AG04449 (cell line): ENCODE measurements around the gene FNDC10.

Experiments
- CTCF ChIA-PET: fragments of 350-600 bp; formaldehyde crosslinking; extraction: SDS; loops from one replicate; lab custom pipeline; 2021; ENCODE audit warnings: antibody characterized with exemption; lab: Yijun Ruan, JAX
- POLR2A ChIA-PET: fragments of 400-600, 350-600 bp; formaldehyde crosslinking; extraction: SDS; loops from one replicate; lab custom pipeline; 2020; ENCODE audit warnings: antibody characterized with exemption, inconsistent platforms; lab: Yijun Ruan, JAX
- DNase-seq: peaks from one replicate; pipeline ENCODE4 v3.0.0-alpha.2; 2010; ENCODE audit warnings: low read depth, low spot score
- H3K4me3 ChIP-seq: 2 replicates; pipeline ENCODE4 v1.5.1; 2011; ENCODE audit warnings: low read depth, mild to moderate bottlenecking, control low read depth, low read length
- TF ChIP-seq, protein P1 (sequence below): IDR thresholded peaks from one replicate; pipeline ENCODE4 v1.5.1; 2011; ENCODE audit warnings: mild to moderate bottlenecking, moderate library complexity, low read length, control low read depth, inconsistent platforms; ENCODE audit not compliant: insufficient read depth; ENCODE audit errors: missing control alignments

FNDC10 gene

DNA sequence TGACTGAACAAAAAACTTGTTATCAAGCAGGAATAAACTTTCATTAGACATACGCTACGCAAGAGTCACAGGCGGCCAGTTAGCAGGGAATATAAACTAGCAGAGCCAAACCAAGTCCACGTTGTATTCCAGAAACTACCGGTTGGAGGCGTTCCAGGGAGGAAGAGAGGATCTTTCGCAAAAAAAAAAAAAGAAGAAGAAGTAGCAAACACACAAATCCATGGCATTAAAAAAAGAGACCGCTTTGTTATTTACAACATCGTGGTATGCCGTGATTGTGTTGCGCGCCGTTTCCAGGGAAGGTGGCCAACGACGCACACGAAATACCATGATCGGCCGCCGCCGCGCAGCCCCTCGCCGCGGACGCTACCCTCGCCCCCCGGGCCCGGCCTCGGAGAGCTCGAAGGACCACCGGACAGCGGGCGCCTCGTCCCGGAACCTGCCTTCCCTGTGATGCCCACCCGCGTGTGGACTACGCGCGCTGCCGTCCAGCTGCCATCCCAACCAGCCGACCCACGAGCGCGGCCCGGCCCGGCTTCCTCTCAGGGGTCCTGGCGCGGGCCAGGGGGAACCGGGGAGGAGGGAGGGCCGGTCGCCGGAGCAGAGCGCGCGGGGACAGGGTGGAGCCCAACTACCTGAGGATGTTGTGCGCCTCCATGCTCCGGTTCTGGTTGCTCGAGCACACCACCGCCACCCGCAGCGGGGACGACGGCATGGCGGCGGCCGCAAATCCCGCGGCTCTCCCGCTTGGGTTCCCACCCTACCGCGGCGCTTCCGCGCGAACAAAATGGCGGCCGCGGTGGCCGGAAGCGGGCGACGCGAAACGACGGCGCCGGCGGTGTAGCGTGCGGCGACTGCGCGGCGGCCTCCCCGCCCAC is 25.9 kb downstream of the FNDC10 start:
- H3K4me3 ChIP-seq = peak overlapping the region; percentile 98
- no peak for DNase-seq
- TF ChIP-seq, protein P1, sequence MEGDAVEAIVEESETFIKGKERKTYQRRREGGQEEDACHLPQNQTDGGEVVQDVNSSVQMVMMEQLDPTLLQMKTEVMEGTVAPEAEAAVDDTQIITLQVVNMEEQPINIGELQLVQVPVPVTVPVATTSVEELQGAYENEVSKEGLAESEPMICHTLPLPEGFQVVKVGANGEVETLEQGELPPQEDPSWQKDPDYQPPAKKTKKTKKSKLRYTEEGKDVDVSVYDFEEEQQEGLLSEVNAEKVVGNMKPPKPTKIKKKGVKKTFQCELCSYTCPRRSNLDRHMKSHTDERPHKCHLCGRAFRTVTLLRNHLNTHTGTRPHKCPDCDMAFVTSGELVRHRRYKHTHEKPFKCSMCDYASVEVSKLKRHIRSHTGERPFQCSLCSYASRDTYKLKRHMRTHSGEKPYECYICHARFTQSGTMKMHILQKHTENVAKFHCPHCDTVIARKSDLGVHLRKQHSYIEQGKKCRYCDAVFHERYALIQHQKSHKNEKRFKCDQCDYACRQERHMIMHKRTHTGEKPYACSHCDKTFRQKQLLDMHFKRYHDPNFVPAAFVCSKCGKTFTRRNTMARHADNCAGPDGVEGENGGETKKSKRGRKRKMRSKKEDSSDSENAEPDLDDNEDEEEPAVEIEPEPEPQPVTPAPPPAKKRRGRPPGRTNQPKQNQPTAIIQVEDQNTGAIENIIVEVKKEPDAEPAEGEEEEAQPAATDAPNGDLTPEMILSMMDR = no peak
- POLR2A ChIA-PET = no interaction called here
- CTCF ChIA-PET = interaction anchor here (1.0 kb wide), 1 partner anchor 10 kb away, joined by 4 read pairs; no protein-coding TSS in a partner anchor

DNA sequence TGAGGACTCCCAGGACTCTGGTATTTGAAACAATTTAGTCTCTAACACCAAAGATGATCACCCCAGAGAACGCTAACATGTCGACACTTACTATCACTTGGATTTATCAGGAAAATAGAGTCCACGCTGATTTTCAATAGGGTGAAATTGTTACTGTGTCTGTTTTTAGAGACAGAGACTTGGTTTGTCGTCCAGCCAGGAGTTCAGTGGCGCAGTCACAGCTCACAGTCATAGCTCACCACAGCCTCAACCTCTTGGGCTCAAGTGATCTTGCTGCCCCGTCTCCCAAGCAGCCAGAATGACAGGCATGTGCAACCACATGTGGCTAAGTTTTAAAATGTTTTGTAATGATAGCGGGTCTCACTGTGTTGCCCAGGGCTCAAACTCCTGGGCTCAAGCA is 30.6 kb downstream of the FNDC10 start:
- ChIA-PET POLR2A (no interaction called here), CTCF (no interaction called here)
- no peak overlapping the region for H3K4me3 ChIP-seq
- DNase-seq = no peak
- TF ChIP-seq, protein P1 = no peak

DNA sequence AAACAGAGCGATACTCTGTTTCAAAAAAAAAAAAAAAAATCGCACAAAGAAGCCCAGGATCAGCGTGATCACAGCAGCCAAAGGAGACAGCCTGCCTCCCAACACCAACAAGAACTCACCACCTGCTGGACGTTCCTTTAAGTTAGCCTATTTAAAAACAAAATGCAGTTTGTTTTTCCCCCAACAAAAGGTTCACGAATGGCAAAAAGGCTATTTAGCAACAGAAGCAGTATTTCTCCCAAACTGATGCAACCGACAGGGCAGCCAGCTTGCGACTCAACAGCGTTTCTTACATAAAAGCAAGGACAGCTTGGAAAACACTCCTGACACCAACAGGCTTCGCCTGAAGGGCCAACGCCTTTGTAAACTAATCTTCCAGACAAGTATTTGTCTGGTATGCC is 32.0 kb downstream of the FNDC10 start:
- no peak overlapping the region for H3K4me3 ChIP-seq
- ChIA-PET CTCF (no interaction called here), POLR2A (no interaction called here)
- TF ChIP-seq, protein P1 = no peak
- no peak for DNase-seq

DNA sequence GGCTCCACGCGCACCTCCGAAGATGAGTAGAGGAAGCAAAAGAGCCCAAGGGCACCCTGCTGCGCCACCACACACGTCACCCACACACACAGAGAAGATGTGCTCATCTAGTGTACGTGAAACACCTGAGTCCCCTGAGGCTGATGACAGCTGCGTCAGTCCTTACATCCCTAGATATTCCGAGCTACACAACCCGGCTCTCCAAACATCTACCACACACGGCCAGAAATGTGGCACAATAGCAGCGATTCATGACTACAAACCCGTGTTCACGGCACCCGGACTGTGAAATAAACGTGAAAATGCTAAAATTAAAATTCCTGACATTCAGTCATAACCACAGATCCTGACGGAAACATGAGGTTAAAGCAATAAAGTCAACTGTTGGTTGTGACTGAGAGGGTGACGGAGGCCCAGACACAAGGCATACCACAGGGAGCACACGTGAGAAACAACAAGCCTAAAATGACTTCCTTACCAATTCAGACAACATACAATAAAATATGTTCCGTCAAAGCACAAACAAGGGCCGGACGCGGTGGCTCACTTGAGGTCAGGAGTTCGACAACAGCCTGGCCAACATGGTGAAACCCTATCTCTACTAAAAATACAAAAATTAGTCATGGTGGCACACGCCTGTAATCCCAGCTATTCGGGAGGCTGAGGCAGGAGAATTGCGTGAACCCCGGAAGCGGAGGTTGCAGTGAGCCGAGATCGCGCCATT is 32.6 kb downstream of the FNDC10 start:
- ChIA-PET POLR2A (no interaction called here), CTCF (no interaction called here)
- TF ChIP-seq, protein P1 = no peak
- DNase-seq = no peak
- no peak overlapping the region for H3K4me3 ChIP-seq

DNA sequence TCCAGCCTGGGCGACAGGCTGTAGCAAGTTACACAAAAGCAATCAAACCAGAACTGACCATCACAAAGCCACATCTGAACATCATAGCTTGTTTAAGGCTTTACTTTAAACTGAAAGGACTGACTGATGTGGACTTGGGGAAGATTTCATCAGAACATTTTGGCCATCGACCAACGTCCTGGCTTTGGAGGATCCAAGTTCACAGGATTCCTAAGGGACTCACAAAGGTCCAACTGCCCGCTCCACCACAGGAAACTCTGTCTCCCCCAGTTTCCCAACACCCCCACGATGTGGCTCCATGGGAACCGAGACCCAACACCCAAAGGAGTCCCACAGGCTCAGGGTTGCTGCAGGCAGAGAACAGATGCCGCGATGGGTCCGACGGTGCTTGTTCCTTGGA is 34.6 kb downstream of the FNDC10 start:
- ChIA-PET CTCF (interaction anchor here (0.9 kb wide), 1 partner anchor 8 kb away, joined by 4 read pairs; no protein-coding TSS in a partner anchor), POLR2A (interaction anchor here (0.5 kb wide), 1 partner anchor 321 kb away, joined by 5 read pairs; no protein-coding TSS in a partner anchor)
- TF ChIP-seq, protein P1 = no peak

DNA sequence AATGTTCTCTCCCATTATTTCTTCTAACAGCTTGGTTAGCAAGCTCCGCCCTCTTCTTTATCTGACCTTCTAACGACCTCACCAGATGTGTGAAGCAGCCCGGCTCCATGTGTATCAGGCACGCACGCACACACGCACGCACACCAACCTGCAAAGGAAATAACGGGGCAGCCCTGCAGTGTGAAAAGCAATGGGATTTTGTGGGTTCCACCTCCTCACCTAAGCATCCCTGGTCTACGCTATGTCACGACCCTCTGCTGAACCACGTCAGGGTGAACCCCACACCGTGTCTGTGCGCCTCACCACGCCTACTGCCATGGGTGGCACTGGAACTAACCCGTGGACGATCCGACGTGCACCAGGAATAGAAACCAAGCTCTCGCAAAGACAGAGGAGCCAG is 35.7 kb downstream of the FNDC10 start:
- POLR2A ChIA-PET = no interaction called here
- CTCF ChIA-PET = interaction anchor here (1.1 kb wide), 1 partner anchor 9 kb away, joined by 4 read pairs; no protein-coding TSS in a partner anchor
- TF ChIP-seq, protein P1 = no peak
- H3K4me3 ChIP-seq = no peak overlapping the region
- DNase-seq = no peak

More for the DNA sequence above, 34.6 kb downstream of the FNDC10 start:
- no peak for DNase-seq
- no peak overlapping the region for H3K4me3 ChIP-seq
